ENCODE results near the gene MPP2.
A peak's percentile ranks its signal among the peaks of the same experiment; 100 is the strongest.
"Not testable (repeated sequence)": the region's sequence is repeated elsewhere in the genome, so short reads cannot be mapped to it uniquely, and the experiment has no call there.

MPP2 gene

GRCh38 chr17:43873815-43874214 is 33.5 kb downstream of the MPP2 start:
- no peak for DNase-seq

DNA sequence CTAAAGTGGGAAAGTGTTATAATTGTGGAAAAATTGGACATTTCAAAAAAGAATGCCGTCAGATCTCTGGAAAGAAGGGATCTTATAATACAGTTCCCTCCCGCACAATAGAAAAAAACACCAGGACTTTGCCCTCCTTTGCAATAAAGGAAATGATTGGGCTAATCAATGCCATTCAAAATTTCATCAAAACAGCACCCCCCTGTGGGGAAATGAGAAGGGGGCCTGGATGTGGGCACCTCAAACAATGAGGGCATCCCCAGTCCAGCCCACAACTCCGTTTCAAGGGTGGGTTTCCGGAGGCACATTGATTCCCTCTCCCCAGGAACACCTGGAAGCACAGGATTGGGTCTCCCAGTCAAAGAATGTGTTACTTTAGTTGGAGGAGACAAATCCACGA is 34.2 kb downstream of the MPP2 start:
- no peak for DNase-seq

GRCh38 chr17:43871946-43872690 is 35.2 kb downstream of the MPP2 start:
- DNase-seq, result no peak

- not testable (repeated sequence) for DNase-seq
These were observed 38.3 kb downstream of the MPP2 start for GRCh38 chr17:43869031-43869430.

DNA sequence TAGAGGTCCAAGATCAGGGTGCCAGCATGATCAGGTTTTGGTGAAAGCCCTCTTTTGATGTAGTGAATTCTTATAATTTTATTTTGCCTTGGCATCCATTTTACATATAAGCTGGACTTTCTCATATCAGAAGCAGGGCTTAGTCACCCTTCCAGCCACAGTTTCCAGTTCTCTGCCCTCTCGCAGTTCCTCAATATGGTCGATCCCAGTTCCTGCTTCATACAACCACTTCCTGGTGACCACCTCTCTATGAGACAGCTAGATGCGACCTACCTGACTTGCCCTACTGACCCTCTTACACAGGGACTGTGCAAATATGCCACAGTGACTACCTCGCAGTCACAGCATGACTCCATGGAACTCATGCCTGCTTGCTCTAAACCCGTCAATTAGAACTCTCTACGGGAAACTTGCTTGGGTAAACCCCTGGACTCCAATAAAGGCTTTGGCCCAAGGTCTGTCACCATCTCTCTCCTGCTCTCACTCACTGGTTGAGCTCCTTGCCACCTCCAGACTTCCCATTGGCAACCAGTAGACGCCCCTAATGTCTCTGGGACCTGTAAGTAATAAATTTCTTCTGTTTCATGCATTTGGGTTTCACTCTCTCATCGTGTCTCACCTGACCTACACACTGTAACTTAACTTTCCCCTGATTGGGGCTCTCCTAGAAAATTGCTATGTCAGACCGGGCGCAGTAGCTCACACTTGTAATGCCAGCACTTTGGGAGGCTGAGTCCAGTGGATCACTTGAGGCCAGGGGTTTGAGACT is 38.9 kb downstream of the MPP2 start:
- DNase-seq, result no peak

DNA sequence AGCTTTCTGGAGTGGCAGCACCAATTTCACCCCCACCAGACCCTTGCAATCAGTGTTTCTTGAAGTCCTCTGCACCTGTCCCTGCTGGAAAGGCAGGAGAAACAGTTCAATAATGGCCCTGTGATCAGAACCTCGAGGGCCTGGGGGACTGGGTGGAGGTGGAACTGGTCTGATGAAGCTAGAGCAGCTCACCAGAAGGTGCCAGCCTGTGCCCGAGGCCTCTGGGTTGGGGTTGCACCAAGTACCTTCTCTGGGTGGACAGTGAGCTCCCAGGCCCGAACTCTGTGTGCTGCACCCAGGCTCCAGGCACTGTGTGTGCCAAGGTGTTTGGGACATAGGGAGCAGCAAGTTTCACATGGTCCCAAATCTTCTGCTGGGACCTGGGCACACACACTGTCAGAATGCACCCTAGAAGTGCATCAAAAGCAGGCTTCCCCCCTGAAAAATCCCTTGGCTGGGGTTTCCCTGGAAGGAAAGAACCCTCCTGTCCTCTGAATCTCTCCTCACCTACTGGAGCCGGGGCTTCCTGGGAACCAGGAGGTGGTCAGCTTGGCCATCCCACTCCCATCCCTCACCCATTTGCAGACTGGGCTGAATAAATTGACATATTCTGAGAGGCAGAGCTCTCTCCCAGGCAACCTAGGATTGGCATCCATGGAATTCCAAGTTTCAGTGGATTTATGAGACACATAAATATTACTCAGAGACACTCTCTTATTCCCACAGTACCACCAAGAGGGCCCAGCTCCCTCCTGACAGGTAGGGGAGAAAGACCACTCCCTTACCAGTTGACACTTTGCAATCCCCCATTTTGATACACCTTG is 43.0 kb downstream of the MPP2 start:
- no peak for DNase-seq

DNA sequence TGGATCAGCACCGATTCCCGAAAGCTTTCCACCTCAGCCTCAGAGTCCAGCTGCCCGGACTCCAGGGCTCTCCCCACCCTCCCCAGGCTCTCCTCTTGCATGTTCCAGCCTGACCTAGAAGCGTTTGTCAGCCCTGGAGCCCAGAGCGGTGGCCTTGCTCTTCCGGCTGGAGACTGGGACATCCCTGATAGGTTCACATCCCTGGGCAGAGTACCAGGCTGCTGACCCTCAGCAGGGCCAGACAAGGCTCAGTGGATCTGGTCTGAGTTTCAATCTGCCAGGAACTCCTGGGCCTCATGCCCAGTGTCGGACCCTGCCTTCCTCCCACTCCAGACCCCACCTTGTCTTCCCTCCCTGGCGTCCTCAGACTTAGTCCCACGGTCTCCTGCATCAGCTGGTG is 45.4 kb downstream of the MPP2 start:
- DNase-seq, result no peak

DNA sequence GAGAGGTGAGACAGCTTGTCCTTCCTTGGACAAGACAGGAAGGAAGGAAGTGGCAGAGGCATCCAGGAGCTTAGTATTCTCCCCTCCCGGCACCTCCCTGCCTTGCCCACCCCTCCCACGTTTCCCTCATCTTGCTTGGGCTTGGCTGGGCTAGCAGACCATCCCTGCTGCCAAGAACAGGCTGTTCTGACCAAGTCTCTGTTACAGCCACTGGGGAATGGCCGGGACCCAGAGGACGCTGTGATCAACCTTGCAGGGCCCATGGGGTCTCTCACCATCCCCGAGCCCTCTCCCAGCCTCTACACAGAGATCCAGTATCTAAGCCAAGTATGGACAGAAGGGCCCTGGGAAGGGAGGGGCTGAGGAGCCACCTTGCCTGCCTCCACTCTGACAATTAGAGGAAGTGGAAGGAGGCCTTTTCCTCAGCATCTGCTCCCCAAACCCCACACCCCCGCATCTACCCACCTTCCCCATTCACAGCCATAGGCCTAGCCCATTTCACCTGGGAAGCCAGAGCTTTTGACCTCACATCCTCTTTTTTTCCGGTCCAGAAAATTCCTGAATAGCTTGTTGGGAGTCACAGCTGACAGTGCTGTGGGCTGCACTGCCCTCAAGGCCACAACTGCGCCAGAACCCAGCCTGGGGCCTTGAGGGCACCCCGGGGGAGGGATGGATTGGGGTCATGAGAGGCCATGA is 46.3 kb downstream of the MPP2 start:
- no peak for DNase-seq

GRCh38 chr17:43860077-43860725 is 47.1 kb downstream of the MPP2 start:
- no peak for DNase-seq

DNA sequence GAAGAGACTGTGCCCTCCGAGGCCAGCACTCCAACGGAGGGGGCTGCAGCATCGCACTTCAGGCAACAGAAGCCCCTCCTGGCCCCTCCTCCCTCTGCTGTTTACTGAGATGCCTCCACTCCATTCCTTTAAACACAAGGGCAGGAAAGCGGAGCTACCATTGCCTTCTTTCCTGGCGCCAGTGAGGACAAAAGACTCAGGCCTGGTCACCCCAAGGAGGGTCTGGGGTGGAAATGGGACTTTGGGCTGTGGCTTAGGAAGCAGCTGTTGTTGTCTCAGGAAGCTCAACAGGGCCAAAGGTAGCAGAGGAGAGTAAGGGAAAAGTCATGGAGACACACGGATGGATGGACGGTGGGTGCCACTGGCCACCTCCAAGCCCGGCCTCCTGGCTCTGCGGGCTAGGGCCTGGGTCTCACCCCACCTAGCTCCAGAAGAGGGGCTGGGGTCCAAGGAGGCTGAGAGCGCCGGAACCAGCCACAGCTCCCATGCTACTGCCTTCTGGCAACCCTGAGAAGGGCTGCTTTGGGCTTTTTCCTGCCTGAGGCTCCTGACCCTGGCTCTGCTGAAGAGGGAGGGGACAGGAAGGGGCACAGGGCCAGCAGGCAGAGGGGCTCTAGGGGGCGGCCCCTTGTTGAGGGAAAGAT is 49.3 kb downstream of the MPP2 start:
- DNase-seq, result no peak

DNA sequence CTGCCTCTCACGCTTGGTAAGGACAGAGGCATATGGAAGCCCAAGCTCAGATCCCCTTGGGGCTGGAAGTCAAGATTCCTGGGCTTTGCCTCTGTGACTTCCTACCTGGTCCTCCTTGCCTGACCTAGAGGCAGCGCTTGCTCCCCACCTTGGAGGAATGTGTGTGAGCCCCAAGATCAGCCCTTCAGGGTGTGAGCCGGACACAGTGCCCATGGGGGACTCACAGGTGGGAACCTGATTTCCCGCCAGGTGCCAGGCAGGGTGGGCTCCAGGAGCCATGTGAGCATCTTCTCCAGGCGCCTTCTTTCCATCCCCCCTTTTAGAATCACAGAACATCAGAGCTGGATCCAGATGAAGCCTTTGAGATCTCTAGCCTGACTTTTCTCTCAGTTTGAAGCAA is 50.2 kb downstream of the MPP2 start:
- no peak for DNase-seq

GRCh38 chr17:43856141-43856540 is 51.2 kb downstream of the MPP2 start:
- DNase-seq, result no peak

- no peak for DNase-seq
These were observed 52.3 kb downstream of the MPP2 start for GRCh38 chr17:43855061-43855460.

GRCh38 chr17:43854498-43854897 is 52.8 kb downstream of the MPP2 start:
- DNase-seq, result no peak

DNA sequence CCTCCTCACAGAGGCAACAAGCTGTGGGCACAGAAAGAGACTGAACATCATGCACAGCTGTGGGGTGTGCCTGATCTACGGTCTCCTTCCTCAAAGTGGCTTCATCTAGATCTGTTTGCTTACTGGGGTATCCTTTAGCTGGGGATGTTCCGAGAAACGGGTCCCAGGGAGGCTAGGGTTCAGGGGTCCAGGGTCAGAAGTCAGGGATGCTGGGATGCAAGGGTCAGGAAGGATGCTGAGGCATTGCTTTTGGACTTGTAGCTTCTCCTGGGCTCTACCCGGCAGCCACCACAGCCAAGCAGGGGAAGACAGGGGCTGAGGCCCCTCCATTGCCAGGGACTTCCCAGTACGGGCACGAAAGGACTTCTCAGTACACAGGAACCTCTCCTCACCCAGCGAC is 53.8 kb downstream of the MPP2 start:
- no peak for DNase-seq

- no peak for DNase-seq
These were observed 54.8 kb downstream of the MPP2 start for GRCh38 chr17:43852571-43852970.

DNA sequence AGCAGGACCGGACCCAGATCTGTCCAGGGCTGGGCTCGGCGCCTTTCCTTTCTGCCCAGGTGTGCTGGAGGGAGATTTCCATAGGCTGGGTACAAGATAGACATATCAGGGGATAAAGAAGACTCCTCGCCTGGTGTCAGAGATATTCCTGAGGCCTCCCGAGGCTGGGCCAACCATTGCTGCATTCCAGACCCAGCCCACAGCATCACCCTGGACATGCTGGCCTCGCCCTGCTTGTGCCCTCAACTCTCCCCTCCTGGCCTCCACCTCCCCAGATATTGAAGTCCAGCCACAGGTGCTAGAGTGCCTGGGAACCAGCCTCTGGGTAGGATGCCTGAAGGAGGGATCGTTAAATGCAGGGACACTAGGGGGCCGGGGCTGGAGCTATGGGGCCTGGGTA is 58.2 kb downstream of the MPP2 start:
- no peak for DNase-seq

GRCh38 chr17:43848601-43849000 is 58.7 kb downstream of the MPP2 start:
- DNase-seq, result no peak

GRCh38 chr17:43846963-43847371 is 60.4 kb downstream of the MPP2 start, which contains the start of gene CD300LG:
Gene CD300LG (plus strand): TSS chr17:43847176. CDS start chr17:43847217, 41 bp downstream.
- DNase-seq, result no peak

DNA sequence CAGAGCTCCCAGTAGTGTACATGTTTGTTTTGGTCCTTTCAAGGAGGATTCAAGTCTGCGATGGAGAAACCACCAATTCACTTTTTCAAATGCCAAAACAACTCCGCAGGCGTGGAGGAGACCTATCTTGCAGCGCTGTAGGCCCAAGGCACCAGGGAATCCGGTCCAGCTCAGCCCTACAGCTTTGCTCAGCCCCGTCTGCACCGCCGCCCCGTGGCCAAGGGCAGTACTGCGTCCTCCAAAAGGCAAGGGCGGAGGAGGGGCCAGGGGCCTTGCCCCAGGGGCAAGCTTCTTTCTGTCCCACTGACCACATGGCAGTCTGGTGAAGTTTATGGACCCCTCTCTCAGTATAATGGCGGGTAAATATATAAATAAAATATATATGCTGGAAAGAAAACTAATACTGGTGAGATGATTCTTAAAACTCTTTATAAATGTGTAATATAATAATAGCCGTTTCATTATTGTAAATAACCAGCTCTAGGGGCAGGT is 61.1 kb downstream of the MPP2 start:
- peak; percentile 81 for DNase-seq

GRCh38 chr17:43845766-43846165 is 61.6 kb downstream of the MPP2 start:
- DNase-seq, result no peak

- DNase-seq, result no peak
These were observed 63.1 kb downstream of the MPP2 start for GRCh38 chr17:43844241-43844640.

Data from CD4-positive, alpha-beta T cell treated with Interleukin-17A for 4 hours (primary cell).